ENCODE data around the gene ADRB1.

DNA sequence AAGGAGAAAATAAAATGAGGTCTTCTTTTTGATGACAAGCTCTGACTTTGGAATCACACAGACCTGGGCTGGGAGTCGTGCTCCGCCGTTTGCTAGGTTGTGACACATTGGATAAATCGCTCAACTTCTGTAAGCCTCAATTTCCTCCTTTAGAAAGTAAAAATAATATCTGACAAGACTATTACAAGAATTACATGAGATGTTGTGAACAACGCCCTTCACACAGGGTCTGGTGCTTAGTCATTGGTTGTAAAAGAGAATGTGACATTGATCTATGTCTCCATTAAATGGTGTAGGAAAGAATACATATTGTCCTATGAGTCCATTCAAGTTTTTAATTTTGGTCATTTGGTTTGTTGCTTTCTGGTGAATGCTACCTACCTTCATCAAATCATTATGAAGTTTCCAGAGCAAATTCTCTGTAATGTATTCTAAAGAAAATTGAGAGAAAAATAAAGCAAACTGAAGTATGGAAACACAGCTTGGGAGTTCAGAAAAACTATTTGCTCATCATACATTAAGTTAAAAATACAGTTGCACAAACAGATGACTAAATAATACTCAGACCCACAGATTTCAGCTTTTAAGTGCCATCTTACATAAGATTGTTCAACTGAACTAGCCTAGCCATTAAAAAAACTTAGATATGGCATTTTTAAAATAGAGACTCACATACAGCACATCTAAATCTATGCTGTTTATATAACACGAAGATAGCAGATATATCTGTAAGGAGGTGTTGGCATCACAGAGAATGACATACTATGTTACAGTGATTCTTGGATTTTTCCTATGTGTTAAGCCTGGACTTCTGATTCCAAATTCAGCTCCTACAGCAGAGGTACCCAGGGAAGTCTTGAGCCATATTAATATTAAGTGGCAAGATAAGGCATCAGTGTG, 12.3 kb upstream of the ADRB1 start:
- TF ChIP-seq, protein P1, sequence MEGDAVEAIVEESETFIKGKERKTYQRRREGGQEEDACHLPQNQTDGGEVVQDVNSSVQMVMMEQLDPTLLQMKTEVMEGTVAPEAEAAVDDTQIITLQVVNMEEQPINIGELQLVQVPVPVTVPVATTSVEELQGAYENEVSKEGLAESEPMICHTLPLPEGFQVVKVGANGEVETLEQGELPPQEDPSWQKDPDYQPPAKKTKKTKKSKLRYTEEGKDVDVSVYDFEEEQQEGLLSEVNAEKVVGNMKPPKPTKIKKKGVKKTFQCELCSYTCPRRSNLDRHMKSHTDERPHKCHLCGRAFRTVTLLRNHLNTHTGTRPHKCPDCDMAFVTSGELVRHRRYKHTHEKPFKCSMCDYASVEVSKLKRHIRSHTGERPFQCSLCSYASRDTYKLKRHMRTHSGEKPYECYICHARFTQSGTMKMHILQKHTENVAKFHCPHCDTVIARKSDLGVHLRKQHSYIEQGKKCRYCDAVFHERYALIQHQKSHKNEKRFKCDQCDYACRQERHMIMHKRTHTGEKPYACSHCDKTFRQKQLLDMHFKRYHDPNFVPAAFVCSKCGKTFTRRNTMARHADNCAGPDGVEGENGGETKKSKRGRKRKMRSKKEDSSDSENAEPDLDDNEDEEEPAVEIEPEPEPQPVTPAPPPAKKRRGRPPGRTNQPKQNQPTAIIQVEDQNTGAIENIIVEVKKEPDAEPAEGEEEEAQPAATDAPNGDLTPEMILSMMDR (IDR thresholded peaks at IDR 0.05), result no peak
- TF ChIP-seq EP300 (IDR thresholded peaks at IDR 0.05) (no peak), POLR2A (IDR thresholded peaks at IDR 0.05) (no peak)

Data from upper lobe of left lung (tissue), 4 donors.